GM12873 (cell line): Measurements from ENCODE around the gene FAM98B.

Source experiments
- CTCF ChIP-seq: IDR thresholded peaks from 2 replicates; pipeline ENCODE4 v1.5.1; 2012; ENCODE audit warnings: low read depth, mild to moderate bottlenecking, moderate library complexity, low read length, control low read depth; ENCODE audit not compliant: insufficient read depth; ENCODE audit errors: missing control alignments

FAM98B gene

DNA sequence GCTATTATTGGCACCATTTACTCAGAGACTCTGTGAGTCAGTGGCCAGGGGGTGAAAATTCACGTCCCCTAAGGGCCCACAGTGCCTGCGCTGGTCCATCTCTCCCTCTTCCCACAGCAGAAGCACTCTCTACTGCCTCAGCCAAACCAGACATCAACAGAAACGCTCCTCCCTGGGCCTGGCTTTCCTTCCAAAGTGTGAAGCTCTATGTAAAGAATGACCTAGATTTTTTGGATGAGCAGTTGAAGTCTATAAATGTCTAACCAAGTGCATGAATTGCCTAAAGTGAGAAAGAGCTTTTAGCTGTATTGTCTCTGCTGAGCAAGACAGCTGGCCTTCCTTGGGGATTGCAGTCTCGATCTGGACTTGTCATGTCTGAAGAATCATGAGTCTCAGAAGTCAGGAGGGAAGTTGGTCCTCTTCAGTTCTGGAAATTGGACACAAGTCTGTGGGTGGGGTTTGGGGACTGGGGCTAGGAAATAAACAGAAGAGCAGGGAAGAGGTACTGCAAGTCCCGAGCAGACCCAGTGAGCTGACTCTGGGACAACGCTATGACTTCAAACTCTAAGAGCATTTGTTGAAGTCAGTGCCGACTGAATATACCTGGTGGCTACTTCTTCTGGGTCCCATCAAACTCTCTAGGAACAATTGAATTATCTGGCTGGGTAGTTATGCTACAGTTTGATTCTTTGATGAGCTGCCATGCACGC, 81.7 kb downstream of the FAM98B start:
- no peak for TF ChIP-seq CTCF

DNA sequence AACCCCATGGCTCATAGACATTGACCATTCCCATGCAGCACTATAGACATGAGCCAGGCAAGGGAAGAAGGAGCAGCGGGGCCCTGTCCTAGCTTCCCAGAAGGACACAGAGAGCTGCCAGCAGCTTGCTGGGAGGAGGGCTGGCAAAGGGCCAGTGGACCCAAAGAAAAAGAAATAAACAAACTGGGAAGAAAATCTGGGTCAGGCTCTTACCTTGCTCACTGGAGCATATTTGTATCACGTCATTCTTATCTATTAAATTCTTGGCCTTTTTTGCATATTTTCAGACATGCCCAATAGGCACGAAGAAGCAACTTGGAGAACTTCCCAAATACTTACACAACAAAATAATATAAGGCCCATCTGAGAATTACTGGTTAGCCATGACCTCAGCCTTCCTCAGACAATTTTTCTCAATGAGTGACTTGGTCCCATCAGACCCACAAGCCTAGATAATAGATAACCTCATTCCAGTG, 82.3 kb downstream of the FAM98B start:
- TF ChIP-seq CTCF: no peak
